Effector CD8-positive, alpha-beta T cell (primary cell): ENCODE measurements around the gene ZNF629.

Experiments
- DNase-seq: peaks from one replicate; lab custom pipeline; 2025; lab: John Stamatoyannopoulos, UW

The ZNF629 gene

DNA sequence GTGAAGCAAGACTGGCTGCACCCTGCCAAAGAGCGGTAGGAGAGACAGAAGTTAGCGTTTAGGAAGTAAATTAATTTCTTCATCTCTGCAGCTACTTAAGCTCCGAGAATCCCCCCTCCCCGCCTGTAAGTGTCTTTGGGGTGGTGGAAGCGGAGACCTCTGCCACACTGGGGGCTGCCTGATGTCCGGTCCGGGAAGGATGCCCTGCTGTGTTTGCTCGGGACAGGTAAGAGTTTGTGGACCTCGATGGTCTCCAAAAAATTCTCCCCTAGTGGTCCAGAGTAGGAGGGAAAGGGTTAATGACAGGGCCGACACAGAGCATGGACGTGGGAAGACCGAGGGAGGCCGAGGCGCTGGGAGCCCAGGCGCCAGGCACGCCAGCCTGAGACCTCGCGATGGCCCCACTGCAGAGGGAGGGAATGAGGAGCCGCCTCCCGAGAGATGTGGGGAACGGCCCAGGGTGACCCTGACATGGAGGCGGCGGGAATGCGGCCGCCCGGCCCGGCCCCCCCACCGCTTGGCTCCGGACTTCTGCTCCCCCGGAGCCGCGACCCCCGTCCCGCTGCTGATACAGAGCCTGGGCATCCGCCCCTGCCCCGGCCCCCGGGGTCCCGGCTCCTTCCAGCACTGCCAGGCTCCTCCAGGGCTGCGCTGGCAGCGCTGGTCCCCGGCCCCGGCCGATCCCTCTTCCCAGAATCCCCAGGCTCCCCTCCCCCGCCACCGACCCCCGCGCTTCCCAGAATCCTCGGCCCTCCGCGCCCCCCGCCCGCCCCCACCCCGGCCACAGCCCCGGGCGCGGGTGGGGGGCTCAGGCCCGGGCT lies 680 bp downstream of the ZNF629 start:
- DNase-seq: no peak

GRCh38 chr16:30785126-30786106 lies 1.6 kb downstream of the ZNF629 start:
- no peak for DNase-seq

- DNase-seq: no peak
Observed at GRCh38 chr16:30784215-30784614, 2.8 kb downstream of the ZNF629 start.

GRCh38 chr16:30783280-30784109 lies 3.5 kb downstream of the ZNF629 start:
- DNase-seq: no peak

DNA sequence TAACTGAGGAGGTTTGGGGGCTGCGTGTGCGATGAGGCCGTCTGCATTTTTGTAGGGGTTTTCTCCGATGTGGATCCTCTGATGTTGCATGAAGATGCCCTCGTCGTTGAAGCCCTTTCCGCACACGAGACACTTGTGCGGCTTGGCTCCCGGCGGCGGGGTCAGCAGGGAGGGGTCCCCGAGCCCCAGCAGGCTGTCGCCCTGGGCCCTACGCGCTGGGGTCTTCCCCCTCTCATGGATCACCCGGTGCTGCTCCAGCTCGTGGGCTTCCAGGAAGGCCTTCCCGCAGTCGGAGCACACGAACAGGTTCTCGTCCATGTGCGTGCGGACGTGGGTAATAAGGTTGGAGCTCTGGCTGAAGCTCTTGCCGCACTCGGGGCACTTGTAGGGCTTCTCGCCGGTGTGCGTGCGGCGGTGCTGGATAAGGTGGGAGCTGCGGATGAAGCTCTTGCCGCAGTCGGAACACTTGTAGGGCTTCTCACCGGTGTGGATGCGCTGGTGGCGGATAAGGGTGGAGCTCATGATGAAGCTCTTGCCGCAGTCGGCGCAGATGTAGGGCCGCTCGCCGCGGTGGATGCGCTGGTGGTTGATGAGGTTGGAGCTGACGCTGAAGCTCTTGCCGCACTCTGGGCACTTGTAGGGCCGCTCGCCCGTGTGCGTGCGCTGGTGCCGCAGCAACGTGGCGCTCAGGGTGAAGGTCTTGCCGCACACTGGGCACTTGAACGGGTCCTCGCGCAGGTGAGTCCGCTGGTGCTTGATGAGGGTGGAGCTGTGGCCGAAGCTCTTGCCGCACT lies 4.3 kb downstream of the ZNF629 start:
- no peak for DNase-seq

- no peak for DNase-seq
Observed at GRCh38 chr16:30780549-30780948, 6.5 kb downstream of the ZNF629 start.

- DNase-seq: no peak
Observed at GRCh38 chr16:30780021-30780420, 7.0 kb downstream of the ZNF629 start.

DNA sequence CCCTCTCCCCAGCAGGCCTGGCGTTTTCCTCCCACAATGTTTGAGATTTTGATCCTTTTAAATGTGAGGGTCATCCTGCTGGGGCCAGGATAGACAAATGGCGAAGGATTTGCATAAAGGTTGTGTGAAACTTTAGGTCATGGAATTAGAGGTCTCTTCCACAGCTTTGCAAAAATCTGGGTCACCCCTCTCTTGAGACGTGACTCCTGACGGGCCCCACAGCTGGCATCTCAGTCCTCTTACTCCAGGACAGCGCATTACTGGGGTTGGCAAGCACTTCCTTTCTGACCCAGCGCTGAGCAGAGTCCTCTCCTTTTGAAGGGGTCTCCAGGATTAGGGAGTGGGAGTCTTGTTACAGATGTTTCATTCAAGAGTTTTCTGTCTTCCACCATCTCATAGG lies 7.4 kb downstream of the ZNF629 start:
- DNase-seq: no peak

GRCh38 chr16:30778549-30779244 lies 8.3 kb downstream of the ZNF629 start:
- no peak for DNase-seq

DNA sequence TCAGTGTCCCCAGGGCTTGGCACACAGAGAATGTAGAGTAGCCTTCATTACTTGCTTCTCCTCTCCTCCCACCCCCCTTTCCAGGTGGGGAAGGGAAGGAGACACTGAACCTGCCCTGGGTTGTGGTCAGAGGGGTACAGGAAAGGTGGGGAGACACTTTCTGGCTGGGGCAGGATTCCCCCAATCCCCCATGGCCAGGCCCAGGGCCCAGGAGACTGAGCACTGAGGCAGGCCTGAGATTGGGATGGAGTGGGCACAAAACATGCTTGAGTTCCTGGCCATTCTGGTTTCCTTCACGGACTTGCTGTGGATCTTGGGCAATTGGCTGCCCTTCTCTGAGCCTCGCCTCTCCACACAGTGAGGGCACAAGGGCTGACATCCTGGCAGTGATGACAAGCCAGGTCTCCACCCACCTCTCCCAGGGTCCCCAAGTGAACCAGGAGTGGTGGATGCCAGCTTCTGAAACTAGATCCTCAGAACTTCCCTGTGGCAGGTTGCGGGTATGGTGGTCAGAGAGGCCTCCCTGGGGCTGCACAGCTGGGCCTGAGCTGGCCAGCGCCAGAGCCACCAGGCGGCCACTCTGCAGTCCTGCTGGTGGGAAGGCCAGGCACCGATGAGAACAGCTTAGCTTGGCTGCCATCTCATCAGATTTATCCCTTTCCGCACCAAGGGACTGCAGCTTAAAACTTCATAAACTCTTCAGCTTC lies 9.3 kb downstream of the ZNF629 start:
- no peak for DNase-seq

DNA sequence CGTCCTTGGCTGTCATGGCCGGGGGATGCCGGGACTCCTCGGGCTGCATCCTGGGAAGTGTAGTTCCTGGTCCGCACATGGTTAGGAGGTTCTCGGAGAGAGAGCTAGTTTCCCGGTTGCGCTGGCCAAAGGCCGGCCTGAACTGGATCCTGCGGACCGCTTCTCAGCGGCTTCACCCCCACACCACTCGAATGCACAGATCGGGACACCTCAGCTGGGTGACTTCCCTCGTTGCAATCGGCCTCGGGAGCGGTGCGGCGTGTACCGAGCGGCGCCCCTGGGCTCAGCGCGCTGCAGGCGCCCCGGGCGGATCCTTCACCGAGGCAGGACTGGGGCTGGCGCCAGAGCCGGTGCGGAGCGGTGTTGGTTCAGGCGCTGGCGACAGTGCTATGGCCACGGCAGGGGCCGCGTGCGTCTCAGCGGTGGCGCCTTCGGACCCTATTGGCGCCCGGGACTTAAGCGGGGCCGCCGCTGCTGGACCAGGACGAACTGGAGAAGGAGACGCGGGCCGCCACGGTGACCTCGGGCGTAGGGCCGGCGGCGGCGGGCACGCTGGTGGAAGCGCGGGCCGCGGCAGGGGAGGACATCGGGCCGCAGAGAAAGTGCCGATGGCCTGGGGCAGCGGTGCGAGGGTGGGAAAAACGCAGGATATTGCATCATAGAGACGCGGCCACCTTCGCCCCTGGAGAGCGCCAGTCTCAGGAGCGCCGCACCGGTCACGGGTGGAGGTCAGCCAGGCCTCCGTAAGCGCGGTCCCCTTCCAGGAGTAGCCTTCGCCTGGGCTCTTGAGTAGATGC lies 11.4 kb downstream of the ZNF629 start:
- DNase-seq: peak; percentile 16

GRCh38 chr16:30775131-30775391 lies 11.9 kb downstream of the ZNF629 start:
- no peak for DNase-seq

DNA sequence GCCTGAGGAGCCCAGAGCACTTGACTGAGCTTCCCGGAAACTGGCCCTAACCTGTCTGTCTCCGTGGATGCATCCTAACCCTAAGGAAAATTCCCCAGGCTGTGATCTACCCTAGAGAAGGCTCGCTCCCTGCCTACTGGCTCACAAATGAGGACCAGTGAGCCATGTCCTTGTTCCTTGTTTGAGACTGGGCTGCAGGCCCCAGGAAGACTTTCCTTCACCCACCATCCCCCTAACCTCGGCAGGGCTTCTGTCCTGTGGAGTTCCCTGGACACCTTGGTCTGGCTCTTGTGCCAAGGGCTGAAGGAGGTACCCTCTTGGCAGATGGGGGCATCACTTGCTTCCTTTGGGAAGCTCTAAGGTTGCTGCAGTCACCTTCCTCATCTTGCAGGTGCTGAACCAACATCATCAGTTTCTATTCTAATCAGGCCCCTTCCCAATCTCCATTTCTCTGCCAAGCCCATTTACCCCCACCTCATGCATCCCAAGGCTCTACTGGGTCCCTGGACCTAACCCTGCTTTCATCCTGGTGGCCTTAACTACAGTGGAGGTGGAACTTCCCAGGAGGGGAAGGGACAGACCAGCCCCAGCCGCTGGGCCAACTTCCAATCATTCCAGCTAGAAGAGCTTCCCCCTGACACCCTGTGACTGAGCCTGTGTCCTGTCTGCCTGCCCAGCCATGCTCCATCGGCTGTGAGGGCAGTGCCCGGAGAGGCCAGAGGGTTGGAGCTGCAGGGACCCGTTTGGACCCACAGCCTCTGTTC lies 12.5 kb downstream of the ZNF629 start:
- DNase-seq: no peak

DNA sequence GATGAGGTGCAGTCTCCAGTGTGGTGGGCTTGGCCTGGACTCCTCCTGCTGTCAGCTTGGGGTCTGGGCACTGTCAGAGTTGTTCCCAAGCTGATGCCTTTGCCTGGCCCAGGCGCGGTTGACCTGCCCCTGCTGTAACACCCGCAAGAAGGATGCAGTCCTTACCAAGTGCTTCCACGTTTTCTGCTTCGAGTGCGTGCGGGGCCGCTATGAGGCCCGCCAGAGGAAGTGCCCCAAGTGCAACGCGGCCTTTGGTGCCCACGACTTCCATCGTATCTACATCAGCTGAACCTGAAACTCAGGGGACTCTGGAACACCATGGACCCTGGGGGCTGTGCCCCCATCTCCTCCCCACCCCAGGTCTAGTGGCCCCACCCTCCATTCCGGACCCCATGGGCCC lies 13.2 kb downstream of the ZNF629 start:
- no peak for DNase-seq

GRCh38 chr16:30771726-30772125 lies 15.3 kb downstream of the ZNF629 start:
- DNase-seq: no peak

GRCh38 chr16:30769379-30770089 lies 17.5 kb downstream of the ZNF629 start:
- DNase-seq: no peak

GRCh38 chr16:30768583-30769181 lies 18.3 kb downstream of the ZNF629 start:
- DNase-seq: no peak
